EL (cell line): Measurements from ENCODE around the gene ZNF689.
"Not testable (repeated sequence)": the region's sequence is repeated elsewhere in the genome, so short reads cannot be mapped to it uniquely, and the experiment has no call there.

Experiments used
- DNase-seq: peaks from one replicate; pipeline ENCODE4 v3.0.0-alpha.2; 2016

The ZNF689 gene

GRCh38 chr16:30590869-30591268 lies 19.3 kb downstream of the ZNF689 start:
- DNase-seq, result not testable (repeated sequence)

DNA sequence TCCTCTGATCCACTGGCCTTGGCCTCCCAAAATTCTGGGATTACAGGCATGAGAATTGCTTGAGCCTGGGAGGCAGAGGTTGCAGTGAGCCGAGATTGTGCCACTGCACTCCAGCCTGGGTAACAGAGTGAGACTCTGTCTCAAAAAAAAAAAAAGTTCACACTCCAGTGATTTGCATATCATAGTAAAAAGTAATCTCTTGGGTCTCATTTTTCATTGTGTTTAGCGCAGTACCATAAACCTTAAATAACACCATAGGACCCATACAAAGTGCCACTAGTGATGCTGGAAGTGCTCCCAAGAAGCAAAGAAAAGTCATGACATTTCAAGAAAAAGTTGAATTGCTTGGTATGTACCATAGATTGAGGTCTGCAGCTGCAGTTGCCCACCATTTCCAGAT lies 20.6 kb downstream of the ZNF689 start:
- not testable (repeated sequence) for DNase-seq

- no peak for DNase-seq
Measured at GRCh38 chr16:30588651-30589050, 21.5 kb downstream of the ZNF689 start.

GRCh38 chr16:30585400-30586191 lies 24.6 kb downstream of the ZNF689 start, which contains the start of gene ZNF785:
ZNF785 (minus strand) TSS chr16:30585697; CDS start chr16:30585611, 86 bp downstream.
- DNase-seq, result peak; percentile 99

DNA sequence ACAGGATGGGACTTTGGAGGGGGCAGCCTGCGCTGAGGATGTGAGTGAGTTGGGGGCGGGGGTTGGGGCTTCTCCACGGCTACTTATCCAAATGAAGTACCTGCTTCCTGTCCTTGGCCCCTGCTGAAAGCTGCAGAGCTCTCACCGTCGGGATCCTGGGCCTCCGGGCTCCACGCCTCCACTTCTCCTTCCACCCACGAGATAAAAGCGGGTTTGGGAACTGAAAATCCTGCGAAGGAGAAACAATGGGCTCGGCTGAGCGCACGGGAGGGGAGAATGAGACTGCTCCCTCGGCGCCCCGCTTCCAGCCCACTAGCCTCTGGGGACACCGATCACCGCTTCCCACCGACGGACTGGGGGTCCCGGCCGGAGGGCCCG lies 25.2 kb downstream of the ZNF689 start:
- DNase-seq, result no peak

DNA sequence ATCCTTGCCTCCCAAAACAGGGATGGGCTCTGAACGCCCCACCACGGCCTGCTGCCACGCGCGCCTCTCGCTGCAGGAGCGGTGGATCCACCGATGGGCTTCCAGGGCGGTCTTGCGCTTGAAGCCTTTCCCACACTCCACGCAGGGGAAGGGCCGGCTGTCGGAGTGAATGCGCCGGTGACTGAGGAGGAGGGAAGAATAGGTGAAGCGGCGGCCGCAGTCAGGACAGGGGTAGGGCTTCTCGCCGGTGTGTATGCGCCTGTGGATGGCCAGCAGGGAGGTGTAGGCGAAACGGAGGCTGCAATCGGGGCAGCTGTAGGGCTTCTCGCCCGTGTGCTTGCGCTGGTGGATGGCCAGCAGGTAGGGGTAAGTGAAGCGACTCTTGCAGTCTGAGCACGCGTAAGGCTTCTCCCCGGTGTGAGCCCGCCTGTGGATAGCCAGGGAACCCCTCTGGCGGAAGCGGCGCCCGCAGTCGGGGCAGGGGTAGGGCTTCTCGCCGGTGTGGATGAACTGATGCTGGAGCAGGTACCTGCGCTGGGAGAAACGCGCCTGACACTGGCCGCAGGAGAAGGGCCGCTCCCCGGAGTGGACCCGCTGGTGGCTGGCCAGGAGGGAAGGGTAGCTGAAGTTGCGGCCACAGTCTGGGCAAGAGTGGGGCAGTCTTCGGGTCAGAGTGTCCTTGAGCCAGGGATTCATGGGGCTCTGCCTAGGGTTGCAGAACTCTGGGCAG lies 27.4 kb downstream of the ZNF689 start:
- no peak for DNase-seq

GRCh38 chr16:30581457-30581856 lies 28.7 kb downstream of the ZNF689 start:
- DNase-seq, result no peak

GRCh38 chr16:30574678-30575077 lies 35.5 kb downstream of the ZNF689 start:
- no peak for DNase-seq

DNA sequence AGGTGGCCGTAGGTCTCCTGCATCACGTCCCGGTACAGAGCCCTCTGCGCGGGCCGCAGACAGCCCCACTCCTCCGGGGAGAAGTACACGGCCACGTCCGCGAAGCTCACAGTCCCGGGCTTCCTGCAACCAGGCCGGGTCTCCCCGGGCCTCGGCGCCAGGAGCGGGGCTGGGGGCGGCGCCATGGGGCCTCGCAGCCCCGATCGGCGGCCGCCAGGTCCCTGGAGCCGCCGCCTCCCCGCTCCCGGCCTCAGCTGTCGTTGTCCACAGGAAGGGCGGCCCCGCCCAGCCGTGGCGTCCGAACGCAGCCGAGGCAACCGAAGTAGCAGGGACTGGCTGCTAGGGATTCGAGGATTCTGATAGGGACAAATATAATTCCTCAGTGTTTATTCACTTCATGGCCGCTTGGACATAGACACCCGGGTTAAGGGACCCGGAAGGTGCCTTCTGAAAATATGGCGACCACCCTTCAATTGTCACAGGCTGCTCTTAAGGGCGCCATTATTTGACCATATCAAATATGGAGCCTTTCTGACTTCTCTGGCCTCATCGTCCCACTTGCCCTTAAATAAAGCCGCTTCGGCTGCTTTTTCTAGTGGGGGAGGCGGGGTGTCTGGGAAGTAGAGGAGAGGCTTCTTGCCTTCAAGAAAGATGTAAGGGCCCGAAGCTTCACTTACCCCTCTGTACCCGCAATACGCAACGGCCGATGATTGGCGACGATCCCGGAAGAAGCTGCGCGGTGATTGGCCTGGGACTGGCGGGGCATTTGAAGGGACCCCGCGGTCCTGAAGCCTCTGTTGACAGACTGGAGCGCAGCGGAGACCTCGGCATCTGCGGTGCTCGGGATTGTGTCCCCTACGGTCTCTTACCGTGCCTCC lies 38.5 kb downstream of the ZNF689 start, which contains the start of gene ZNF688:
Gene ZNF688, minus strand, starts transcription at position 270 of the 878 bp plus-strand sequence. Its CDS starts 85 bp downstream, at position 185.
- DNase-seq, result peak; percentile 99

- DNase-seq, result peak; percentile 18
Measured at GRCh38 chr16:30570636-30571444, 39.3 kb downstream of the ZNF689 start.

DNA sequence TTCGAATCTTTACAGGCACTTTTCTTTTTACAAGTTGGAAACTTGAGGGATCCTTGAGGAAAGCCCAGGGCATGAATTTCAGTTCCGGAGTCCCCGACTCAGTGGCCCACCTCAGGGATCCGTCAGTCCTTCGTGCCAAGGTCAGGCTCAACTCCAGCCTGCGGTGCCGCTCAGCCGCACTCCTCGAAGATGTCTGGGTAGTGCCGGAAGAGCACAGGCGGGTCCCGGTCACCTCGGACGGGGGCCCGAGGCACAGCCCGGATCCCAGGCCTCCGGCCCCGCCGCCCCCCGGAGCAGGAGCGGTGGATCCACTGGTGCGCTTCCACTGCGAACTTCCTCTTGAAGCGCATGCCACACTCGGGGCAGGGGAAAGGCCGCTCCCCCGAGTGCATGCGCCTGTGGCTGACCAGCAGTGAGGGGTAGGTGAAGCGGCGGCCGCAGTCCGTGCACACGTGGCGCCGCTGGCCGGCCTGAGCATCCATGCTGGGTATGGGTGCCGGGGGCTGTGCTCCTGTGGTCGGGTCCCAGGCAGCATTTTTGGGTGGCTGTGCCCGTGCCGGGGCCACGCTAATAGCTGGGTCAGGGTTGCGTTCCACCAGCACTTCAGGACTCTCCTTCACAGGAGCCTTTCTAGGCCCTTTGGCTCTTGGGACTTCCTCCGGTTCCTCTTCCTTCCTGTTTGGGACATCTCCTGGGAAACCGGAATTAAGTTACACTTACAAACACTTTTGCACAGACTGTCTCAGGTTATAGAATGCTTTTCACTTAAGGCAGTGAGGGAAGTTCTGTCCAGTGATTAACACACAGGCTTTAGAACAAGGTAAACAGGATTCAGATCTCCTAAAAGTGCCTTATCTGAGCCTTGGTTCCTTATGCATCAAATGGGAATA lies 40.2 kb downstream of the ZNF689 start:
- no peak for DNase-seq

- DNase-seq, result no peak
Measured at GRCh38 chr16:30569281-30569680, 40.9 kb downstream of the ZNF689 start.

DNA sequence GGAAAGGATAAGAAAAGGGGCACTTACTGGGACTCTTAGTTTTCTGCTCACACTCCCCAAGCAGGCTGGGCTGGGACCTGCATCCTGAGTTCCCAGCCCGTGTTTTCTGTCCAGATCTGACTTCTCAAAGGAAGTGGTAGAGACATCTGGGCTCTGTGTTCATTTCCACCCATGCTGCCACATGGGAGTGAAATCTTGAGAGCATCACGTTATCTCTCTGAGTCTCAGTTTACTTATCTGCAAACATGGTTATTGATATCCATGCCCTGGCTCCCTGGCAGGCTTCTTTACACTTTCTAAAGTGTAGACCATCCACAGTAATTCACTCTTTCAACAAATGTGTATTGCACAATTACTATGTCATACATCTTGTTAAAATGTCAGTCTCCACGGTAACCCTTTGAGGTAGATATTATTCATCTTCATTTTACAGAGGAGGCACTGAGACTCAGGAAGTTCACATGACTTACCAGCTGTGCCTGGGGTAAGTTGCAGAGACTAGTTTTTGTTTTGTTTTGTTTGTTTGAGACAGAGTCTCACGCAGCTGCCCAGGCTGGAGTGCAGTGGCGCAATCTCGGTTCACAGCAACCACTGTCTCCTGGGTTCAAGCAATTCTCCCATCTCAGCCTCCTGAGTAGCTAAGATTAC lies 42.1 kb downstream of the ZNF689 start:
- peak; percentile 68 for DNase-seq

- no peak for DNase-seq
Measured at GRCh38 chr16:30567160-30567990, 42.8 kb downstream of the ZNF689 start.

DNA sequence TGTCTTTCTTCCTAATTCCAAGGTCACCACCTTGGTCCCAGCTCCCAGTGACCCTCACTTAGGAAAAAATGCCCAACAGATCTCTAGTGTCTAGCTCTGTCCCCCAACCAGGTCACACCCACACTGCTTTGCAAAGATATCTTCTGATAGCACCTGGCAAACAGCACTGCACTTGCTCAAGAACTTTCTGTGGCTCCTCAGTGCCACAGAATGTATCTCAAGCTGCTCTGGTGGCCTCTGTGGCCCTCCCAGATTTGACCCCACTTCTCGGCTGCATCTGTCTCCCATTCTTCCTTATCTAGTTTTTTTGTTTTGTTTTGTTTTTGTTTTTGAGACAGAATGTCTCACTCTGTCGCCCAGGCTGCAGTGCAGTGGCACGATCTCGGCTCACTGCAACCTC lies 43.7 kb downstream of the ZNF689 start:
- DNase-seq, result no peak

DNA sequence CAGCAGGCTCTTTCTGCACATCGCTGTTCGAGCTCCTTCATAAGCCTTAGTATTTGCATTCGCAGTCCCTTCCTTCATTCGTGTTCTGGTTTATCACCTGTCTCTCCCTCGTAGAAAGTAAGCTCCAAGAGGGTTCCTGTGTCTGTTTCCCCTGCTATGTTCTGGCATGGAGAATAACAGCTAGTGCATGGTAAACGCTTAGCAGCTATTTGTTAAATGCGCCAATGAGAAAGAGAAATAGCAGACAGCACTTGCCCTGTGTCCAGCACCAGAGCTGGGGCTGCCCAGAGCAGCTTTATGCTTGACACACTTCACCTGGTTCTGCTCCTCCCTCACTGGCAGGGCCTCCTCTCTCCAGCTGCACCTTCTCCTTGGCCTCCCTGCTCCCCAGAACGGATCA lies 44.2 kb downstream of the ZNF689 start:
- no peak for DNase-seq

- DNase-seq, result no peak
Measured at GRCh38 chr16:30565526-30565925, 44.7 kb downstream of the ZNF689 start.

GRCh38 chr16:30562021-30562420 lies 48.2 kb downstream of the ZNF689 start:
- DNase-seq, result no peak

GRCh38 chr16:30561089-30561816 lies 48.9 kb downstream of the ZNF689 start:
- DNase-seq, result no peak
